Measurements from ENCODE around the gene RNASEH1. TPM values are rescaled to one million over a fixed set of nuclear protein-coding genes. Genes with fewer than 3 reads are reported as not detected.

Gene RNASEH1
- total RNA-seq, 1 experiment from 2014 or later = 38.2 TPM

- no peaks in the 10 kb centered on the region for H4K20me1 ChIP-seq (ENCODE audit: insufficient read depth)
- ChIA-PET CTCF (no interaction called here), RAD21 (ENCODE audit: low non-redundant PET in 1 of 2, low total read pairs in 2 of 2, uncharacterized antibody in 2 of 2, unreplicated experiment in 2 of 2) (no interaction called here), POLR2A (no interaction called here)
- no peak overlapping the region for H3K4me2 ChIP-seq (ENCODE audit: low read length)
- TF ChIP-seq ELF1 (IDR thresholded peaks at IDR 0.05; ENCODE audit: borderline replicate concordance, low read depth) (no peak), SIN3A (IDR thresholded peaks at IDR 0.05; ENCODE audit: low read depth) (no peak), POLR2AphosphoS5 (IDR thresholded peaks at IDR 0.05; ENCODE audit: low read depth, low read length) (no peak), POLR2A (IDR thresholded peaks at IDR 0.05; ENCODE audit: borderline replicate concordance, extremely low read depth, insufficient read depth, insufficient read length) (no peak), SRF (IDR thresholded peaks at IDR 0.05; ENCODE audit: low read depth) (no peak), EGR1 (IDR thresholded peaks at IDR 0.05; ENCODE audit: low read depth) (no peak), RAD21 (IDR thresholded peaks at IDR 0.05; ENCODE audit: low read depth) (no peak), ZBTB33 (IDR thresholded peaks at IDR 0.05; ENCODE audit: extremely low read depth, insufficient replicate concordance, low read length) (no peak), EZH2 (IDR thresholded peaks at IDR 0.05) (no peak), CEBPB (IDR thresholded peaks at IDR 0.05; ENCODE audit: low read depth) (no peak), EZH2phosphoT487 (IDR thresholded peaks at IDR 0.05; ENCODE audit: borderline replicate concordance) (no peak)
- no peaks in the 10 kb centered on the region for H3K4me1 ChIP-seq (ENCODE audit: control insufficient read depth in 1 of 2, insufficient read depth in 2 of 2, low read length in 2 of 2)
- DNase-seq (ENCODE audit: low read depth, low spot score) = no peak
- no peaks in the 10 kb centered on the region; the same call in 1 of the 2 replicates for H3K79me2 ChIP-seq (ENCODE audit: insufficient read depth, low read length)
- H3K27me3 ChIP-seq (ENCODE audit: insufficient read depth, low read length) = no peaks in the 10 kb centered on the region
- no peak for ATAC-seq
- H3K36me3 ChIP-seq (ENCODE audit: control insufficient read depth in 1 of 2, insufficient read depth in 2 of 2, low read length in 2 of 2) = peaks cover 0 to 9% of the 10 kb centered on the region in 2 experiments; a peak in 2 of 4 replicates
- no peak overlapping the region for H3K9ac ChIP-seq (ENCODE audit: low read length)
- no TSS peak for BruUV-seq (replicated peaks)
- intact Hi-C loops (cut with micrococcal nuclease) = no loop called here
- H3K9me3 ChIP-seq (ENCODE audit: control insufficient read depth in 1 of 2, insufficient read depth in 1 of 2, low read depth in 1 of 2, low read length in 2 of 2) = no peaks in the 10 kb centered on the region
- H3K27ac ChIP-seq (ENCODE audit: low read depth, low read length) = no peak overlapping the region
- H2AFZ ChIP-seq (ENCODE audit: low read depth, low read length, poor library complexity, severe bottlenecking) = no peak overlapping the region
- no peaks in the 10 kb centered on the region for H3K9me2 ChIP-seq (ENCODE audit: insufficient read depth)
- no peak overlapping the region for H3K4me3 ChIP-seq (replicated peaks in 1 of 2; ENCODE audit: low read depth in 1 of 2, low read length in 2 of 2)
These were observed 29.3 kb upstream of the RNASEH1 start for GRCh38 chr2:3587432-3587831.
